ENCODE results near the gene HDAC3.

- no peak for TF ChIP-seq CTCF (IDR thresholded peaks at IDR 0.05)
- TF ChIP-seq ZFX (IDR thresholded peaks at IDR 0.05; ENCODE audit: borderline replicate concordance) = no peak
These were observed 50.4 kb downstream of the HDAC3 start for GRCh38 chr5:141586246-141586645.
